ENCODE measurements around the gene DCBLD1.

DNA sequence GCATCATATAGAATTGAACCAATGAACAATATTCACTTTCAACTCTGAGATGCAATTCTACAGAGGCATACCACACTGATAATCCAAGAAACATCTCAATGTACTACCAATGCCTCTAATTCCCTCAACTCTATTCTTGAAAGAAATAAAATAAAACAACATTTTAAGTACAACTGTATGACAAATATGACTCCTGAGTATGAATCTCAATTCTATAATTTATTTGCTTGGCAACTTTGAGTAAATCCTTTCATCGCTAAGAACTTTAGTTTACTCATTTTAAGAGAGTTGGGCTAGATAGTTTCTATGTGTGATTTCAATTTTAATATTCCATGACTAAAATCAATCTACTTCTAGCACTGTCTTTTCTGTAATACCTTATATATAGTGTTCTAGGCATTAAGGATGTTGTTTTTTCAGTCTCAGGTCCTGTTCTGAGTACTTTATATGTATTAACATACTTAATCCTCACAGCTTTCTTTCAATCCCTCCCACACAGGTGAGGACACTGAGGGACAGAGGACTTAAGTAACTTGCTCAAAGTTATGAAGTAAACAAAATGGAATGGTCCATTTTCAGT, 86.4 kb downstream of the DCBLD1 start:
- TF ChIP-seq EZH2 (IDR thresholded peaks at IDR 0.05; ENCODE audit: borderline replicate concordance, low read depth, low read length, severe bottlenecking): no peak
- no peak for TF ChIP-seq POLR2A (IDR thresholded peaks at IDR 0.05; ENCODE audit: low read depth, low read length)
- TF ChIP-seq, protein P1, sequence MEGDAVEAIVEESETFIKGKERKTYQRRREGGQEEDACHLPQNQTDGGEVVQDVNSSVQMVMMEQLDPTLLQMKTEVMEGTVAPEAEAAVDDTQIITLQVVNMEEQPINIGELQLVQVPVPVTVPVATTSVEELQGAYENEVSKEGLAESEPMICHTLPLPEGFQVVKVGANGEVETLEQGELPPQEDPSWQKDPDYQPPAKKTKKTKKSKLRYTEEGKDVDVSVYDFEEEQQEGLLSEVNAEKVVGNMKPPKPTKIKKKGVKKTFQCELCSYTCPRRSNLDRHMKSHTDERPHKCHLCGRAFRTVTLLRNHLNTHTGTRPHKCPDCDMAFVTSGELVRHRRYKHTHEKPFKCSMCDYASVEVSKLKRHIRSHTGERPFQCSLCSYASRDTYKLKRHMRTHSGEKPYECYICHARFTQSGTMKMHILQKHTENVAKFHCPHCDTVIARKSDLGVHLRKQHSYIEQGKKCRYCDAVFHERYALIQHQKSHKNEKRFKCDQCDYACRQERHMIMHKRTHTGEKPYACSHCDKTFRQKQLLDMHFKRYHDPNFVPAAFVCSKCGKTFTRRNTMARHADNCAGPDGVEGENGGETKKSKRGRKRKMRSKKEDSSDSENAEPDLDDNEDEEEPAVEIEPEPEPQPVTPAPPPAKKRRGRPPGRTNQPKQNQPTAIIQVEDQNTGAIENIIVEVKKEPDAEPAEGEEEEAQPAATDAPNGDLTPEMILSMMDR (IDR thresholded peaks at IDR 0.05; ENCODE audit: extremely low read depth in 1 of 2, insufficient read depth in 1 of 2, low read depth in 1 of 2, low read length in 2 of 2): no peak
- no peak for TF ChIP-seq MYC (IDR thresholded peaks at IDR 0.05; ENCODE audit: low read depth, low read length)
- TF ChIP-seq, protein P2, sequence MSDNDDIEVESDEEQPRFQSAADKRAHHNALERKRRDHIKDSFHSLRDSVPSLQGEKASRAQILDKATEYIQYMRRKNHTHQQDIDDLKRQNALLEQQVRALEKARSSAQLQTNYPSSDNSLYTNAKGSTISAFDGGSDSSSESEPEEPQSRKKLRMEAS (IDR thresholded peaks at IDR 0.05; ENCODE audit: insufficient read depth, insufficient read length): no peak
- no peak for TF ChIP-seq POLR2AphosphoS5 (IDR thresholded peaks at IDR 0.05; ENCODE audit: insufficient read depth, low read depth, low read length)
- TF ChIP-seq JUN (IDR thresholded peaks at IDR 0.05; ENCODE audit: borderline replicate concordance, insufficient read depth, insufficient read length, low read depth): no peak

All from endothelial cell of umbilical vein (primary cell).